RCC 7860 (cell line): ENCODE data around the gene PHLDB1.
A peak's percentile ranks its signal among the peaks of the same experiment; 100 is the strongest.

Source experiments
- DNase-seq: peaks from one replicate; pipeline ENCODE4 v3.0.0-alpha.2; 2015; ENCODE audit warnings: low spot score
- FAIRE-seq: peaks from 2 replicates; lab custom pipeline; 2012; peaks lifted over from hg19 to GRCh38; lab: Jason Lieb, UNC

PHLDB1 gene

DNA sequence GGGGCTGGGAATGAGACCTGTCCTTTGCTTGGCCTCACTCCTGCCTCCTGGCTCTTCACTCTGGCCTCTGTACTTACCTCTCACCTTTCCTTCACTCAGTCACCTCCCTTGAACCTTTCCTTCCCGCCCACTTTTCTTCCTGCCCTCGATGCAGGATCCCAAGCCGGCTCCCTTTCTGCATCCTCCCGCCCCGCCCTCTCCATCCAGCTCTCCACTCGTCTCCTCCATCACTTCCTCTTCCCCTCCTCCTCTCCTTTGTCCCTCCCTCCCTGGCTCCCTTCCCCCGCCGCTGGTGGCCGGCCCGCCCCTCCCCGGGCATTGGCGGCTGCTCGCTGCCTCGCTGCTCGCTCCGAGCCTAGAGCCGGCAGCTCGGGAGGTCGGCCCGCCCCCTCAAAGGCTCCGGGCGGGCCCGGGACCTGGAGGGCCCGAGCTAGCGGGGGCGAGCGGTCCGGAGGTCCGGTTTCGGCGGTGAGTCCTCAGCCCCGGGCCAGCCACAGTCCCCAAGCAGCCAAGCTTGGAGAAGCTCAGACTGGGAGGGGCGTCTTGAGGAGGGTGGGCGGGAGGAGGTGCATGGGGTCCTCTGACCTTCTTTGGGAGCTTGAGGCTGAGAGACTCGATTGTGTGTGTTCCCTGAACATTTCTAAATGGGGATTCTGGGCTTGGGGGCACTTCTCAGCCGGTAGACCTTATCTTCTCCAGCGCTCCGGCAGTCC is 13.8 kb downstream of the PHLDB1 start:
- DNase-seq (peak; percentile 65), FAIRE-seq (no peak)

GRCh38 chr11:118621784-118622375 is 14.5 kb downstream of the PHLDB1 start:
- FAIRE-seq = no peak
- DNase-seq = no peak

DNA sequence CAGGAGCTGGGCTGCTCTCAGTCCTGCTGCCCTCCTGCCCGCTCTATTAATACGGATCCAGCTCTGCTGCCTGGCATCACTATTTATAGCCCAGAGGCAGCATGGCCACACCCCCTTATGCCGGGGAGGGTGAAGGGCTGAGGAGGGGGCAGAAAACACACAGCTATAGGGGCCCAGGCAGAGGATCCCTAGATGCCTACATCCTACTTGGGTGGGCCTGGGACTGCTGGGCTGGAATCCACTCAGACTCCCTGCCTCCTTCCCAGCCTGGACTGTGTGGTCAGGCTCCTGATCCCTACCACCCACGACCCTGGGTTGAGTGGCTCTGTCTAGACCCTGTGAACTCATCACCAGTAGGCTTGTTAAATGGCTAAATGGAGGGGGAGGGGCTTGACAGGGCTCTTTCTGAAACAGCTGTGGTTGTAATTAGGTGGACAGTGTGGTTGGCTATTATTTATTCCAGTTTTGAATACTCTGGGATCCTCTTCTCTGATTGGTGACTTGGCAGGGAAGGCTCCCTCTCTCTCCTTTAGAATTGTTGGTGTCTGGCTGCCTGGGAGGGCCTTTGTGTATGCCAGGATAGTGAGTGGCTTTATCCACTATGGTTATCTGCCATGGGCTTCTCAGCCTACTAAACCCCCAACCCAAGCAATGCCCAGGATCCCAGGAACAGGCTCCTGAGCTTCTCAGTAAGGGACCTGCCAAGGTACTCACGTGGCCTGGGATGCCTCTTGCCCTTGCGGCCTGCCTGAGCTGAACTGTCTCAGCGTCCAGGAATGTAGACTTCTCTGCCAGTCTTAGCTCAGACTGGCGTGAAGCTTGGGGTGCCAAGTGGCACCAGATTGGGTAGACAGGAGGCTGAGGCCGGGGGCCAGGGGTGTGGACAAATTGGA is 15.2 kb downstream of the PHLDB1 start:
- peak; percentile 83 for DNase-seq
- peak; percentile 73 for FAIRE-seq

GRCh38 chr11:118623269-118623655 is 15.8 kb downstream of the PHLDB1 start:
- DNase-seq (peak; percentile 75), FAIRE-seq (no peak)

GRCh38 chr11:118625036-118625690 is 17.7 kb downstream of the PHLDB1 start:
- FAIRE-seq (no peak), DNase-seq (no peak)

DNA sequence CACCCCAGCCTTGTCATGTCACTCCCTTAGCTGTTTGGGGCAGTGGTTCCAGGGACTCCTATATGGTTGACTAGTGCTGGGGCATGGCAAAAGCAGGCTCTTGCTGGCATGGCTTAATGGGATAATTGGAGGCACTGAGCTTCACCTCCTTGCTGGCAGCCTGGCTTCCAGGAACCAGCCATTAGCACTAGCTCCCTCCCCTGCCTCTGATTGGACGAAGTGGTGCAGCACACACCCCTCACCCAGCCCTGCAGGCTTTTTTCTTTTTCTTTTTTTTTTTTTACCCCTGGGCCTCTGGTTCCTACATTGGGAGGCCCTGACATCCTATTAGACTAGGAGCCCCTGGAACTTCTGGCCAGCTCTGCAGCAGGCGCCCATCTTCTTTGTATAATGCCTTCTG is 18.6 kb downstream of the PHLDB1 start:
- FAIRE-seq (no peak), DNase-seq (no peak)

GRCh38 chr11:118627566-118627965 is 20.2 kb downstream of the PHLDB1 start:
- no peak for DNase-seq
- FAIRE-seq = no peak

- FAIRE-seq = no peak
These were observed 20.6 kb downstream of the PHLDB1 start for GRCh38 chr11:118628031-118628430.

GRCh38 chr11:118628432-118628831 is 21.0 kb downstream of the PHLDB1 start:
- no peak for DNase-seq
- no peak for FAIRE-seq

More at GRCh38 chr11:118628031-118628430, 20.6 kb downstream of the PHLDB1 start:
- DNase-seq = no peak

DNA sequence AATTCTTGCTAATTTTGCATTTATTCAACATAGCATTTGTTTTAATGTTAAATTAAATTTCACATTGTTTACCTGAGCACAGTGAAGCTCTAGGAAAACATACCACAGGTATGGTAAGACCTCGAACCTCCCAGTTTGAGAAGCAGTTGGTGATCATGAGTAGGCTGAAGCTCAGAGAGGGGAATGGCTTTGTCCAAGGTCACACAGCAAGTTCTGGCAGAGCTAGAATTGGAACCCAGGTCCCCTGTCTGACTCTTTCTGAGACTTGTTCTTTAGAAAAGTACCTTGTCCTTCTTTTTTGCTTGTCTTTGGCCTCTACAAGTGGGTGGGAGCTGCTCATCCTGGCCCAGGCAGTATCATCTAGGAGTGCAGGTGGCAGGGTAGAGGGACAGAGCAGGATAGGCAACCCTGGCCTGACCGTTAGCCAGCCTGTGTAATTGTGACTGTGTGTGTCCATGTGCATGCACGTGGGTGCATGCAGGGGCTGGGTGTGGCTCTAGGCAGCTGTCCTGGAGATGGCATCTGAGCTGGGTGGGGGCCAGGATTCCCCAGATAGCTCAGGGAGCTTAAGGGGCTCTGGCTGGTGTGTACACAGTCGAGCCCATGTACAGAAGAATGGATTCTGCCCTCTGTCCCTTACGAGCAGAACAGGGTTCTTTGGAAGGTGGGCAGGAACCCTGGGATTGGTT is 21.6 kb downstream of the PHLDB1 start:
- FAIRE-seq = no peak

GRCh38 chr11:118629761-118630661 is 22.6 kb downstream of the PHLDB1 start:
- DNase-seq (no peak), FAIRE-seq (no peak)

More for the DNA sequence above, 21.6 kb downstream of the PHLDB1 start:
- no peak for DNase-seq

DNA sequence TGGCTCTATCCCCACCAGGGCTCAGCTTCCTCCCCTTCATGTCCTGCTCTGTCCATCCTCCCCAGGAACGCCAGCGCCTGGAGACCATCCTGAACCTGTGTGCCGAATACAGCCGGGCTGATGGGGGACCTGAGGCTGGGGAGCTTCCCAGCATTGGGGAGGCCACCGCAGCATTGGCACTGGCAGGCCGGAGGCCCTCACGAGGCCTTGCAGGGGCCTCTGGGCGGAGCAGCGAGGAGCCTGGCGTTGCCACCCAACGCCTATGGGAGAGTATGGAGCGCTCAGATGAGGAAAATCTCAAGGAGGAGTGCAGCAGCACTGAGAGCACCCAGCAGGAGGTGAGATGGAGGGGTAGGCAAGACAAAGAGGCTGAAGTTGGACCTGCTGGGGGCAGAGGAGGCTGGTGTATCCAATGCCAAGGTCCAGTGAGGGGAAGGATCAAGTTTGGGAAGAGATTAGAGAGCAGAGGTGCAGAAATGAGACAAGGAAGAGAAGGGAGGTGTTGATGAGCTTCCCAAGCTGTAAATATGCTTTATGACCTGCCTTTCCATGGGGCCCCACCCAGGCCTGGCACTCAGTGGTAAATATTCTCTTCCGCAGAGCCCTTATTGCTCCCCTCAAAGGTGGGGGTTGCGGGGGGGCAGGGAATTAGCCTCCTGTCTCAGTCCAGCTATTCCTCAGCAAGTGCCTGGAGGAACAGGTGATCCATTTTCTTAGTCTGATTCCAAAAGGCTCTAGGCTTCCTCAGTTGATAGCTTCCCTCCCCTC is 23.9 kb downstream of the PHLDB1 start:
- DNase-seq (no peak), FAIRE-seq (no peak)

DNA sequence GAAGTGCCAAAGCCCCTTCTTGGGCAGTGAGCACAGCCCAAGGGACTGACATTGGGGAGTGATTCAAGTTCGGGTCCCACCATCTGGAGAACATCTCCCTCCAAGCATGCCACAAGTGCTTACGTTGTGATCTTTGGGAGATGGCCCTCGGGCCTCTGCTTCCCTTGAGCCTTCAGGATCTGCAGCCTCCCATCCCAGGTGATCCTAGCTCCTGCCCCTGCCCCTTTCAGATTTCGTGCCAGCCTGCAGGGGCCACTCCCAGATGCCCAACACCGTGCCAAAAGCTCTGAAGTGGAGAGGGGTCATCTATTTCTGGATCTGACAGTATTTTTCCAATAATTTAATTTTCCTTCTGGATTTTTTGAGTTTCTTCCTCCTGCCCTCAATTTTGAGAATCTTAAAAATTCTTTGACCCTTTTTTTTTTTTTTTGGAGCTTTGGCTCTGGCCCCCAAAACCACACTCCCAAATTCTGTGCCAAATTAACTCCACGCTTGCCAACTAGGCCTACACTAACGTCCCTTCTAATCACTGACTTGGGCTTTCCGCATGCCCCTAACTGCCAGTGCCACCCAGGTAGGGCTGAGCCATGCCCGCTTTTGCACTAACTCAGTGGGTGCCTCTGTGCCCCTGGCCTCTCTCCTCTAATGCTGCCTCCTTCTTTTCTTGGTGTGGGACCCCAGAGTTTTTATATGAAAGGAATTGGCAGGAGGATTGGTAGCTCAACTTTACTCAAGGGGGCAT is 25.3 kb downstream of the PHLDB1 start:
- FAIRE-seq = no peak
- DNase-seq = no peak

DNA sequence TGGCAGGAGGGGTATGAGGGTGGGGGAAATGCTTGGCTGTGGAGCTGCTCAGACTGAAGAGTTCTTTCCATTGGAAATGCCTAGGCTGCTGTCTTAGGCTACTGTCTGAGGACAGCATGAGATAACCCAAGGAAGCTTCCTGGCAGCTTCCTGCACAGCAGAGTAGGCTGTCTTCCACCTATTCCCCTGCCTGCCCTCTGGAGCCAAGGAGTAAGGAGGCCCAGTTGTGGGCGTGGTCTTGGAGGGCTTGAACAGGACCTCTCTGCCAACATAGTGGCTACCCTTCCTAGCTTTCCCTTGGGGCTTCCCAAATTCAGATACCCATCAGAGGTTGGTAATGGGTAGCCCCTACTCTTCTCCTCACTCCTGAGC is 25.9 kb downstream of the PHLDB1 start:
- DNase-seq (no peak), FAIRE-seq (no peak)

DNA sequence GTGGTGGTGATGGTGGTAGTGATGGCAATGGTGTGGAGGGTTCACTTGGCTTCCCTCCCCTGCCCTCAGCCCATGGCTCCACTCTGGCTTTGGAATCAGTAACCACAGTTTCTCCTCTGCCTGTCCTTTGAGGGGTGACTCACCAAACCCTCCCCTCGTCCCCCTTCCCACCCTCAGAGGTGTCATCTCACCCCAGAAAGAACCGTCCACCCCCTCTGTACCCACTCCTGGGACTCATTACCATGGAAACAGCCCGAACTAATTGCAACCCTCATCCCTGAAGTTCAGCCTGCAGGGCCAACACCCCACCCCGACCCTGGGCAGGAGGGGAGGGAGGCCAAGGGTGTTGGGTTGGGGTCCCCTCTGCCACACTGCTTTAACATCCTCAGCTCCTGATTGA is 26.6 kb downstream of the PHLDB1 start:
- FAIRE-seq (no peak), DNase-seq (no peak)

- DNase-seq = no peak
- no peak for FAIRE-seq
These were observed 27.2 kb downstream of the PHLDB1 start for GRCh38 chr11:118634431-118635236.

- no peak for FAIRE-seq
- DNase-seq = no peak
These were observed 27.8 kb downstream of the PHLDB1 start for GRCh38 chr11:118635237-118635591.
